ENCODE data around the gene IKZF5. TPM values are rescaled to one million over a fixed set of nuclear protein-coding genes. Genes with fewer than 3 reads are reported as not detected.

Gene IKZF5
- total RNA-seq, 1 donor from 2014 or later, result 2.1 TPM

- FAIRE-seq, result no peak
- no peak for TF ChIP-seq CTCF (IDR thresholded peaks at IDR 0.05; ENCODE audit: insufficient read depth, low read length, severe bottlenecking)
- H3K36me3 ChIP-seq (ENCODE audit: control insufficient read depth, insufficient read depth, low read length), result no peaks in the 10 kb centered on the region
- no peak overlapping the region for H3K4me3 ChIP-seq (ENCODE audit: low read depth, low read length)
- DNase-seq (ENCODE audit: low read depth), result no peak
- no peaks in the 10 kb centered on the region for H3K27me3 ChIP-seq (ENCODE audit: control insufficient read depth, insufficient read depth, low read length)
Measured at GRCh38 chr10:123014772-123015171, 6.2 kb upstream of the IKZF5 start.

GRCh38 chr10:123013456-123014419 is 5.1 kb upstream of the IKZF5 start:
- DNase-seq (ENCODE audit: low read depth), result peak; percentile 88
- Histone ChIP-seq H3K36me3 (ENCODE audit: control insufficient read depth, insufficient read depth, low read length) (no peaks in the 10 kb centered on the region), H3K4me3 (ENCODE audit: low read depth, low read length) (no peak overlapping the region), H3K27me3 (ENCODE audit: control insufficient read depth, insufficient read depth, low read length) (no peaks in the 10 kb centered on the region)
- no peak for TF ChIP-seq CTCF (IDR thresholded peaks at IDR 0.05; ENCODE audit: insufficient read depth, low read length, severe bottlenecking)
- no peak for FAIRE-seq

- no peaks in the 10 kb centered on the region for H3K36me3 ChIP-seq (ENCODE audit: control insufficient read depth, insufficient read depth, low read length)
- TF ChIP-seq CTCF (IDR thresholded peaks at IDR 0.05; ENCODE audit: insufficient read depth, low read length, severe bottlenecking), result no peak
- no peak overlapping the region for H3K4me3 ChIP-seq (ENCODE audit: low read depth, low read length)
- H3K27me3 ChIP-seq (ENCODE audit: control insufficient read depth, insufficient read depth, low read length), result no peaks in the 10 kb centered on the region
- DNase-seq (ENCODE audit: low read depth) (no peak), FAIRE-seq (no peak)
Measured at GRCh38 chr10:123011987-123012386, 3.4 kb upstream of the IKZF5 start.

- FAIRE-seq (no peak), DNase-seq (ENCODE audit: low read depth) (no peak)
- H3K36me3 ChIP-seq (ENCODE audit: control insufficient read depth, insufficient read depth, low read length), result no peaks in the 10 kb centered on the region
- TF ChIP-seq CTCF (IDR thresholded peaks at IDR 0.05; ENCODE audit: insufficient read depth, low read length, severe bottlenecking), result no peak
- H3K4me3 ChIP-seq (ENCODE audit: low read depth, low read length), result peak overlapping the region; percentile 80
- H3K27me3 ChIP-seq (ENCODE audit: control insufficient read depth, insufficient read depth, low read length), result no peaks in the 10 kb centered on the region
Measured at GRCh38 chr10:123009105-123009820, 668 bp upstream of the IKZF5 start.

GRCh38 chr10:123007558-123008354 is 839 bp downstream of the IKZF5 start:
- no peak for TF ChIP-seq CTCF (IDR thresholded peaks at IDR 0.05; ENCODE audit: insufficient read depth, low read length, severe bottlenecking)
- peak overlapping the region; percentile 80 for H3K4me3 ChIP-seq (ENCODE audit: low read depth, low read length)
- no peaks in the 10 kb centered on the region for H3K36me3 ChIP-seq (ENCODE audit: control insufficient read depth, insufficient read depth, low read length)
- FAIRE-seq (no peak), DNase-seq (ENCODE audit: low read depth) (peak; percentile 82)
- no peaks in the 10 kb centered on the region for H3K27me3 ChIP-seq (ENCODE audit: control insufficient read depth, insufficient read depth, low read length)

Data from bronchial epithelial cell (primary cell).